ENCODE data around the gene MRS2. TPM values are rescaled to one million over a fixed set of nuclear protein-coding genes. Genes with fewer than 3 reads are reported as not detected.

Gene MRS2
- total RNA-seq, 1 donor from 2014 or later, result 24.8 TPM

DNA sequence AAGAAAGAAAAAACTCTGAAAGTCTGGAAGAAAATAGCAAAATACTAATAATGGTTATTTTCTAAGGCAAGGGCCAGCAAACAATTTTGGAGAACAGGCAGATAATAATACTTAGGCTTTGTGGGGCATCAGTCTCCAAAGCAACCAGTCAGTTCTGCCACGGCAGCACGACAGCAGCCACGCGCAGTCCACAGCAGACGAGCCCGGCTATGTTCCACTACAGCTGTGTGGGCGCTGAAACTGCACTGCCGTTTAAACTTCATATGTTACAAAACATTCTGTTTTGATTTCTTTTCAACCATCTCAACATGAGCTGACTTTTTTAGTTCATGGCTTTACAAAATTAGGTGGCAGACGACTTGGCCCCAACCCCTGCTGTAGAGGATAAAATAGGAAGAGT, 29.9 kb downstream of the MRS2 start:
- H3K27me3 Mint-ChIP-seq (ENCODE audit: unreplicated experiment), result no peaks in the 10 kb centered on the region
- DNase-seq (ENCODE audit: low spot score), result no peak
- H3K27ac Mint-ChIP-seq (ENCODE audit: unreplicated experiment), result no peak overlapping the region
- peaks cover 12% of the 10 kb centered on the region for H3K4me1 Mint-ChIP-seq (ENCODE audit: unreplicated experiment)
- TF ChIP-seq, protein P1, sequence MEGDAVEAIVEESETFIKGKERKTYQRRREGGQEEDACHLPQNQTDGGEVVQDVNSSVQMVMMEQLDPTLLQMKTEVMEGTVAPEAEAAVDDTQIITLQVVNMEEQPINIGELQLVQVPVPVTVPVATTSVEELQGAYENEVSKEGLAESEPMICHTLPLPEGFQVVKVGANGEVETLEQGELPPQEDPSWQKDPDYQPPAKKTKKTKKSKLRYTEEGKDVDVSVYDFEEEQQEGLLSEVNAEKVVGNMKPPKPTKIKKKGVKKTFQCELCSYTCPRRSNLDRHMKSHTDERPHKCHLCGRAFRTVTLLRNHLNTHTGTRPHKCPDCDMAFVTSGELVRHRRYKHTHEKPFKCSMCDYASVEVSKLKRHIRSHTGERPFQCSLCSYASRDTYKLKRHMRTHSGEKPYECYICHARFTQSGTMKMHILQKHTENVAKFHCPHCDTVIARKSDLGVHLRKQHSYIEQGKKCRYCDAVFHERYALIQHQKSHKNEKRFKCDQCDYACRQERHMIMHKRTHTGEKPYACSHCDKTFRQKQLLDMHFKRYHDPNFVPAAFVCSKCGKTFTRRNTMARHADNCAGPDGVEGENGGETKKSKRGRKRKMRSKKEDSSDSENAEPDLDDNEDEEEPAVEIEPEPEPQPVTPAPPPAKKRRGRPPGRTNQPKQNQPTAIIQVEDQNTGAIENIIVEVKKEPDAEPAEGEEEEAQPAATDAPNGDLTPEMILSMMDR (IDR thresholded peaks at IDR 0.05; ENCODE audit: unreplicated experiment), result no peak
- no peak overlapping the region for H3K4me3 Mint-ChIP-seq (ENCODE audit: unreplicated experiment)
- no peaks in the 10 kb centered on the region for H3K36me3 Mint-ChIP-seq (ENCODE audit: low read depth, unreplicated experiment)
- no peaks in the 10 kb centered on the region for H3K9me3 Mint-ChIP-seq (ENCODE audit: unreplicated experiment)

GRCh38 chr6:24436979-24437378, 34.2 kb downstream of the MRS2 start:
- Mint-ChIP-seq H3K27me3 (ENCODE audit: unreplicated experiment) (no peaks in the 10 kb centered on the region), H3K36me3 (ENCODE audit: low read depth, unreplicated experiment) (no peaks in the 10 kb centered on the region), H3K4me3 (ENCODE audit: unreplicated experiment) (no peak overlapping the region), H3K27ac (ENCODE audit: unreplicated experiment) (no peak overlapping the region), H3K4me1 (ENCODE audit: unreplicated experiment) (no peaks in the 10 kb centered on the region), H3K9me3 (ENCODE audit: unreplicated experiment) (no peaks in the 10 kb centered on the region)
- TF ChIP-seq, protein P1 (IDR thresholded peaks at IDR 0.05; ENCODE audit: unreplicated experiment), result no peak
- no peak for DNase-seq (ENCODE audit: low spot score)

GRCh38 chr6:24439858-24440539, 37.3 kb downstream of the MRS2 start:
- TF ChIP-seq, protein P1 (IDR thresholded peaks at IDR 0.05; ENCODE audit: unreplicated experiment), result no peak
- Mint-ChIP-seq H3K36me3 (ENCODE audit: low read depth, unreplicated experiment) (no peaks in the 10 kb centered on the region), H3K27ac (ENCODE audit: unreplicated experiment) (no peak overlapping the region), H3K4me3 (ENCODE audit: unreplicated experiment) (no peak overlapping the region), H3K9me3 (ENCODE audit: unreplicated experiment) (no peaks in the 10 kb centered on the region), H3K4me1 (ENCODE audit: unreplicated experiment) (no peaks in the 10 kb centered on the region), H3K27me3 (ENCODE audit: unreplicated experiment) (no peaks in the 10 kb centered on the region)
- DNase-seq (ENCODE audit: low spot score), result no peak

DNA sequence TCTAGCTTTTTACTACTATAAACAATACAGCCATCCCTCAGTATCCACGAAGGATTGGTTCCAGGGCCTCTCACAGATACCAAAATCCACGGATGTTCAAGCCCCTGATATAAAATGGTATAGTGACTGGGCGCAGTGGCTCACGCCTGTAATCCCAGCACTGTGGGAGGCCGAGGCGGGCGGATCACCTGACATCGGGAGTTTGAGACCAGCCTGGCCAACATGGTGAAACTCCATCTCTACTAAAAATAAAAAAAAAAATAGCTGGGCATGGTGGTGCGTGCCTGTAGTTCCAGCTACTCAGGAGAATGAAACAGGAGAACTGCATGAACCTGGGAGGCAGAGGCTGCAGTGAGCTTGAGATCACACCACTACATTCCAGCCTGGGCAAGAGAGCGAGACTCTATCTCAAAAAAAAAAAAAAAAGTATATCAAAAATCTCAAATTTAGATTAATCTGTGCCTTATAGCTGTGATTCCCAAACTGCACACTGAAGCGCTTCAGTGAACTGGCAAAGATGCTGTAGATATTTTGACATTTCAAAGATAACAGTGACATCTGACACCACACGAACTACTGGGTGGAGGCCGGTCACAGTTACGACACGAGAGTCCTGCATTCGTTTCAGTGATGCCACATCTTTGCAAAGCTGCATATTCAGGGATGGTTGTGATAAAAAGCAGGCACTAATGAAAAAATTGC, 38.3 kb downstream of the MRS2 start:
- H3K9me3 Mint-ChIP-seq (ENCODE audit: unreplicated experiment), result no peaks in the 10 kb centered on the region
- DNase-seq (ENCODE audit: low spot score), result no peak
- H3K4me3 Mint-ChIP-seq (ENCODE audit: unreplicated experiment), result no peak overlapping the region
- H3K27ac Mint-ChIP-seq (ENCODE audit: unreplicated experiment), result no peak overlapping the region
- H3K36me3 Mint-ChIP-seq (ENCODE audit: low read depth, unreplicated experiment), result no peaks in the 10 kb centered on the region
- TF ChIP-seq, protein P1 (IDR thresholded peaks at IDR 0.05; ENCODE audit: unreplicated experiment), result no peak
- no peaks in the 10 kb centered on the region for H3K4me1 Mint-ChIP-seq (ENCODE audit: unreplicated experiment)
- H3K27me3 Mint-ChIP-seq (ENCODE audit: unreplicated experiment), result no peaks in the 10 kb centered on the region

DNA sequence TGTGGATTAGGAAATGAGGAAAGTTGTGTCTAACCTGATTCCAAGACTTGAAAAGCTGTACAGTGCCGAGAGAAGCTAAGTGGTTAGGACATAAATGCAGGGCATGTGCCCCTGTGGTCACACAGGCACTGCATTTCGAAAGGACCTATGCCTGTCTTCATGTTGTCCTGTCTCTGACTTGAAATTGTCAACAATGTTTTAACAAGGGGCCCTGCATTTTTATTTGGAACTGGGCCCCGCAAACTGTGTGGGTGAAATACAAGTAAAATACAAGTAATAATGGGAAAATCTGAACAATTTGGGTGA, 38.8 kb downstream of the MRS2 start:
- DNase-seq (ENCODE audit: low spot score), result no peak
- TF ChIP-seq, protein P1 (IDR thresholded peaks at IDR 0.05; ENCODE audit: unreplicated experiment), result no peak
- Mint-ChIP-seq H3K4me1 (ENCODE audit: unreplicated experiment) (no peaks in the 10 kb centered on the region), H3K4me3 (ENCODE audit: unreplicated experiment) (no peak overlapping the region), H3K27me3 (ENCODE audit: unreplicated experiment) (no peaks in the 10 kb centered on the region), H3K36me3 (ENCODE audit: low read depth, unreplicated experiment) (no peaks in the 10 kb centered on the region), H3K9me3 (ENCODE audit: unreplicated experiment) (no peaks in the 10 kb centered on the region), H3K27ac (ENCODE audit: unreplicated experiment) (no peak overlapping the region)

All from endothelial cell (in vitro differentiated cells).